Epithelial cell of proximal tubule (primary cell): Measurements from ENCODE around the gene PTPRD. TPM values are rescaled to one million over a fixed set of nuclear protein-coding genes. Genes with fewer than 3 reads are reported as not detected.

Experiments
- DNase-seq: peaks from one replicate; pipeline ENCODE4 v3.0.0-alpha.2; 2011; ENCODE audit warnings: low read depth
- H3K4me3 ChIP-seq: 2 replicates; pipeline ENCODE4 v1.5.1; 2011; ENCODE audit warnings: low read depth, mild to moderate bottlenecking, low read length
- CTCF ChIP-seq: conservative IDR thresholded peaks from 2 replicates; pipeline ENCODE4 v1.5.1; 2012; ENCODE audit warnings: low read depth, mild to moderate bottlenecking, low read length
- total RNA-seq: library from RNA; depleted of rRNA; stranded (reverse); fragments of >200 nt; gene quantifications from 2 replicates; pipeline ENCODE4 v1.2.3, GENCODE V29; 2015

Gene PTPRD
- total RNA-seq, 1 donor from 2014 or later = 3.2 TPM

GRCh38 chr9:8855046-8855445 lies 1757.8 kb downstream of the PTPRD start:
- peak overlapping the region; percentile 83 for H3K4me3 ChIP-seq
- no peak for DNase-seq
- TF ChIP-seq CTCF = peak; percentile 78

- no peak for TF ChIP-seq CTCF
- no peak for DNase-seq
- H3K4me3 ChIP-seq = peak overlapping the region; percentile 9
These were observed 1760.4 kb downstream of the PTPRD start for GRCh38 chr9:8852301-8852864.

GRCh38 chr9:8850914-8851313 lies 1761.9 kb downstream of the PTPRD start:
- DNase-seq = no peak
- H3K4me3 ChIP-seq = no peak overlapping the region
- TF ChIP-seq CTCF = no peak

- no peak overlapping the region for H3K4me3 ChIP-seq
- TF ChIP-seq CTCF = no peak
- no peak for DNase-seq
These were observed 1767.0 kb downstream of the PTPRD start for GRCh38 chr9:8845808-8846207.

- no peak for DNase-seq
- H3K4me3 ChIP-seq = no peak overlapping the region
- no peak for TF ChIP-seq CTCF
These were observed 1767.4 kb downstream of the PTPRD start for GRCh38 chr9:8845376-8845775.

- no peak overlapping the region for H3K4me3 ChIP-seq
- TF ChIP-seq CTCF = no peak
- no peak for DNase-seq
These were observed 1768.3 kb downstream of the PTPRD start for GRCh38 chr9:8844549-8844948.

GRCh38 chr9:8842402-8843193 lies 1770.2 kb downstream of the PTPRD start:
- DNase-seq = no peak
- no peak for TF ChIP-seq CTCF

More at GRCh38 chr9:8842402-8843193, 1770.2 kb downstream of the PTPRD start:
- no peak overlapping the region for H3K4me3 ChIP-seq
